NCI-H146 (cell line): ENCODE data around the gene UAP1L1.
"Not testable (repeated sequence)": the region's sequence is repeated elsewhere in the genome, so short reads cannot be mapped to it uniquely, and the experiment has no call there.

Experiments used
- DNase-seq: peaks from one replicate; lab custom pipeline; 2025; lab: John Stamatoyannopoulos, UW

The UAP1L1 gene, protein sequence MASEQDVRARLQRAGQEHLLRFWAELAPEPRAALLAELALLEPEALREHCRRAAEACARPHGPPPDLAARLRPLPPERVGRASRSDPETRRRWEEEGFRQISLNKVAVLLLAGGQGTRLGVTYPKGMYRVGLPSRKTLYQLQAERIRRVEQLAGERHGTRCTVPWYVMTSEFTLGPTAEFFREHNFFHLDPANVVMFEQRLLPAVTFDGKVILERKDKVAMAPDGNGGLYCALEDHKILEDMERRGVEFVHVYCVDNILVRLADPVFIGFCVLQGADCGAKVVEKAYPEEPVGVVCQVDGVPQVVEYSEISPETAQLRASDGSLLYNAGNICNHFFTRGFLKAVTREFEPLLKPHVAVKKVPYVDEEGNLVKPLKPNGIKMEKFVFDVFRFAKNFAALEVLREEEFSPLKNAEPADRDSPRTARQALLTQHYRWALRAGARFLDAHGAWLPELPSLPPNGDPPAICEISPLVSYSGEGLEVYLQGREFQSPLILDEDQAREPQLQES

DNA sequence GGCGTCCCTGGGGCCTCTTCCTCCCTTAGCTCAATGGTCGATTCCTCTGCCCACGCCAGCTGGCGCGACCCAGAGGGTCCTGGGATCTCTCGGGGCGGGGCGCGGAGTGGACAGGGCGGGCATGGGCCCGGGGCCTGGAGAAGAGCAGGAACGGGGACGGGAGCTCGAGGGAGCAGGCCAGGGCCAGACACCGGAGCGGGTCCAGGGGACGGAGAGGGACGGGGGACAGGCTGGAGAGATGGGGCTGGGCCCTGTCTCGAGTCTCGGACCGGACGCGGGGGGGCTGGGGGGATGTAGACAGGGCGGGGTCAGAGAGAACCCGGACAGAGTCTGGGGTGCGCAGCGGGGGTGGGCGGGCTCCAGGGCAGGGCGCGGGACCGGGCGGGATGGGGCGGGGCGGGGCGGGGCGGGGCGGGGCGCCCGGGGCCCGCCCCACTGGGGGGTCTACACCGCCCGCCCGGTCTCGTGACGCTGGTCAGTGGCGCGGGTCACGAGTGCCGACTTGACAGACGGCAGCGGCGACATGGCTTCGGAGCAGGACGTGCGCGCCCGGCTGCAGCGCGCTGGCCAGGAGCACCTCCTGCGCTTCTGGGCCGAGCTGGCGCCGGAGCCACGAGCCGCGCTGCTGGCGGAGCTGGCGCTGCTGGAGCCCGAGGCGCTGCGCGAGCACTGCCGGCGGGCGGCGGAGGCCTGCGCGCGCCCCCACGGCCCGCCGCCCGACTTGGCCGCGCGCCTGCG is at the start of gene UAP1L1:
TSS of gene UAP1L1 (plus strand) at position 508 of the 738 bp plus-strand sequence. CDS start at position 524, 16 bp downstream.
- DNase-seq, result peak; percentile 51

DNA sequence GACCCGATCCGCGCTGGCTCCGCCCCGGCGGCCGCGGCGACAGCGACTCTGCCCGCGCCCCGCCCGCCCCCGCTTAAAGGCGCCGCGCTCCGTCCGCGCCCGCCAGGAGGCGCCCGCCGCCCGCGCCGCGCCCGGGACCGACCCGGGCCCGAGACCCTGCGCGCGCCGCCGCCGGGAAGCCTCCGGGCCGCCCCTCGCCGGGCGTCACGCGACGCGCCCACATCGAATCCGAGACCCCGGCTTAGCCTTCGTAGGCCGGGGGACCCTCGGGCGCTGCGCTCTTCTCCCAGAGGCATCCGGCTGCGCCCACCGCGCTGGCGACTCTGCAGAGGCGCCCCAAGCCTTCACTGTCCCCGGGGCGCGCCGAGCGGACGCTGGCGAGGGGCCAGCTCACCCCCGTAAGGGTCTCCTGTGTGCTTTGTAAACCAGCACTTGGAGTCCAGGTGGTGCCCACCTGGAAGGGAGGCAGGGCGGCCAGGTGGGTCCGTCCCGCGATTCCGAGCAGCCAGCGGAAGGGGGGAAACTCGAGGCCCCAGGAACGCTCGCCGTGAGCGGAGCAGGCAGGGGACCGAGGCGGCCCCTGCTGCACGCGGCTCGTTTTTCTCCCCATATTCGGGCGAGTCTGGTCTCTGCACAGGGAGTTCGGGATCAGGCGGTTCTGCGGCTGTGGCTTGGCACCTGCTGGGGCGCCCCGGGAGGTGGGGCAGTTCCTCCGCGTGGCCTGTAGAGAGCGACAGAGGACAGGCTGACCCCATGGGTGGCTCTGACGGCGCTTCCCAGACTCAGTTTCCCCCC is 48.9 kb upstream of the UAP1L1 start:
- DNase-seq, result peak; percentile 61

DNA sequence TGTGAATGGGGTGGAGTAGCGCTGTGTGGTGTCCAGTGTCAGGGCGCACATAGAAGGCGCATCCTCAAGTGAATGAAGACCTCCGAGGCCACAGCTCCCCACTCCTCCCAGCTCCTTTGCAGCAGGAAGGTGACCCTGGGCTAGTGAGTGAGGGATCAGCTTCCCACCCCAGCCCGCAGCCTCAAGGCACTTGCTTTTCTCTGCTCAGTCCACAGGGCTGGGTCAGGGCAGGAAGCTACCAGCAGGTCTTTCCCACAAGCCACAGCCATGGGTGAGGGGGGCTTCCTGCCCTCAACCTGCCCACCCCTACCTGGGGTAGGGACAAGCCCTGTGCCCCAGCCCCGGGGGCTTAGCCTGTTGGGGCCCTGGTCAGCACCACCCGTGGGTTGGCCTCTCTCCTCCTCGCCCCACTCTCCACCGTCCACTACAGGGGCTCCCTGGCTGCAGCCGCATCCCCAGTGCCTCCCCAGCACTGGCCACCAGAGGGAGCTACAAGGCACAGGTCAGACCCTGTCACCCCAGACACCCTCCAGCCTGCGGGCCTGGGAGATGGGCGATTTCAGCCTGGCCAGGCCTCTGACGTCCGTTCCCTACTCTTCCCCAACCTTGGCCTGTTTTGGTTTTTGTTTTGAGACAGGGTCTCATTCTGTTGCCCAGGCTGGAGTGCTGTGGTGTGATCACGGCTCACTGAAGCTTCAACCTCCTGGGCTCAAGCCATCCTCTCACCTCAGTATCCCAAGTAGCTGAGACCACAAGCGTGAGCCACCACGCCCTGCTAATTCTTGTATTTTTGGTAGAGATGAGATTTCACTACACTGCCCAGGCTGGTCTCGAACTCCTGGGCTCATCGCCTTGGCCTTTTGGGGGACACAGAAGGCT is 48.0 kb upstream of the UAP1L1 start:
- DNase-seq, result peak; percentile 59

DNA sequence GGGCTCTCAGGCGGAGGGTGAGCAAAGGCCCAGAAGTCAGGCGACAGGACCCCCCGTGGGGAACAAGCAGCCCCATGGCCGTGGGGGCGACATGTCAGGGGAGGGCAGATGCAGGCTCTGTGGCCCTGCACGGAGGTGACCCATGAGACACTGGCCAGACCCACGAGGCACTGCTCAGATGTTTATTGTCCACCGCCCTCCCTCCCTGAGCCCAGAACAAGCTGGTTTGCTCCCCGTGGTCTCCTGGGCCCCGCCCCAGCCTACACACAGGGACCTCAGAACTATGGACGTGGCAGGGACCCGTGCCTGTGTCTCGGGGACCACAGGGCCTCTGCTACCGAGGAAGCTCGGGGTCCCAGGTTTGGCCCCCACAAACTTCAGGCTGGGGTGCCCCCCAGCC is 47.3 kb upstream of the UAP1L1 start:
- DNase-seq, result no peak

DNA sequence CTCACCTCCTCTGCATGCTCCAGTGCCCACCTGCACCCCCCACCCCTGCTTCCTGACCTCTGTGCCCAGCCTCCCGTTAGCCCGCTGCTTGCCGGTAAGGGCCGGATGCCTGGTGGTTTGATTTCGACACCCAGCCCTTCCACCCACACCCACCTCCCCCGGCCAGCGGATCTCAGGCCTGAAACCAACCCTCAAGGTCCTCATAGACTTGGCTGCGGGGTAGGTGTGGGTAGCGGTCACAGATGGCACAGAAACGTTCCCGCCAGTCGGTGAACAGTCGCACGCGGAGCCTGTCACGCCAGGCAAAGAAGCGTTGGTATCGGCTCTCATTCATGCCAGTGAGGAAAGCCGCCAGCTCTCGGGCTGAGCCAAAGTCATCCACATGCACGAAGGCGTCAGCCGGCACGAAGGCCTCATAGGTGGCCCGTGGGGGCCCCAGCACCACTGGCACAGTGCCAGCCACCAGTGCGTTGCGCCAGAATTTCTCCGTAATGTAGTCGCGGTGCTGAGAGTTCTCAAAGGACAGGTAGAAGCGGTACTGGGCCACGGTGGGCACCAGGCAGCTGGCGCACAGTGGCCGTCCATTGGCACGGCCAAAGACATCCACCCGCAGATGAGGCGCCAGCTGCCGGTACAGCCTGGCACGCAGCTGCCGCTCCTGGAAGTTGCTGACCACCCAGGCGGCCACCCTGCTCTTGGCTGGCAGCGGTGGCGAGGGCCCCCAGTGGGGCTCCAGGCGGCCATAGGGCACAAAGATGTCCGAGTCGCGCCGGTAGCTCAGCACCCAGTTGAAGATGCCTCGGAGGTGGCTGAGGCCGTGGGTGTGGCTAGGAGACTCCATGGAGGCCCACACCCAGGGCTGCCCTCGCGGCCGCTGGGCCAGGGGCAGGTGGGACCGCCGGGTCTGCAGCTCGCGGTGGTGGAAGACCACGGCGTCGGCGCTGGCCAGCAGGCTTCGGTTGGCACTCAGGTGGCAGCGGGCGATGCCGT is 46.5 kb upstream of the UAP1L1 start:
- no peak for DNase-seq

DNA sequence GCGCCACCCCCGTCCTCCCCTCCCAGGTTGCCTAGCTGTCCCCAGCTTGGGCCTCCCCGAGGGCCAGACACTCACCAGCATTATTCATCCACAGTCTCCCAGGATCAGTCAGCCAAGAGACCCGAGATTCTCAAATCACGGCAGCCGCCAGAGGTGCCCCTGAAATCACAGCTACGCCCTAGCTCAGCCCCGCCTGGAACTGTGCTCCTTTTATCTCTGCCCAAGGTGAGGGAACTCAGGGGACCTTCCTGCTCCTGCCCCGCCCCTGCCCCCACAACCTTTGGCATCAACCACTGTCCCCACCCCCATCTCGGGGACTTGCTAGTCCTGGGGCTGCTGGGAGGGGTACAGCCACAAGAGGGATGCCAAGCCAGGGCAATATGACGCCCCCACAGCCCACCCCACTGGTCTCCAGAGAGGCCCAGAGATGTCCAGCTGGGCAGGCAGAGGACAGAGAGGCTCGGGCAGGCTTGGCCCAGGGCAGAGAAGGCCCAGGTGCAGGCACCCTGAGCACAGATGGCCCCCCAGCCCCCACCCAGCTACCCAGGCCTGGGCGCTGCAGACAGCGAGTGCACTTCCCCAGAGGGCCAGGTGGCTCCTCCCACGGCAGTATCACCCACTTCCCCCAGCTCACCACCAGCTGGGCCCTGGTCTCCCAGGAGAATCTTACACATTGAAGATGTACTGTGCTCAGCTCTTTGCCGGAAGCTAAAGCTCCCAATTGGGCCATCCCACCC is 45.2 kb upstream of the UAP1L1 start, which contains the start of gene FUT7:
TSS of gene FUT7 (minus strand) at position 185 of the 737 bp plus-strand sequence. CDS start at position 88, 97 bp downstream.
- no peak for DNase-seq

DNA sequence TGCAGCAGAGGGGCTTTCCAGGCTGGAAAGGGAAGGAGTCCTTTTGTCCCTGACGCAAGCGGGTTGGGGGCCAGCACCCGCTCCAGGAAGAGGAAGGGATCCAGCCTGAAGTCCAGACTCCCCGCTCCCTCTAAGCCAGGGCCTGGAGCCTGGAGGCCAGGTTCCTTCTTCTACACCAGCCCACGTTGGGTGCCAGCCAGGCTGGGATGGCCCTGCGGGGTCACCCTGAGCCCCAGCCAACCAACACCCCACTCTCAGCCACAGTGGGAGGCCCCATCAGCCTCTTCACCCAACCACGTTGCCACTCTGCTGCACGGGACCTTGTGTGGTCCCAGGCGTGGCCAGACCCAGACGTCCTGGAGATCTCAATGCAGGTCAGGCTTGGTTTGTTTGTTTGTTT is 44.5 kb upstream of the UAP1L1 start:
- no peak for DNase-seq

DNA sequence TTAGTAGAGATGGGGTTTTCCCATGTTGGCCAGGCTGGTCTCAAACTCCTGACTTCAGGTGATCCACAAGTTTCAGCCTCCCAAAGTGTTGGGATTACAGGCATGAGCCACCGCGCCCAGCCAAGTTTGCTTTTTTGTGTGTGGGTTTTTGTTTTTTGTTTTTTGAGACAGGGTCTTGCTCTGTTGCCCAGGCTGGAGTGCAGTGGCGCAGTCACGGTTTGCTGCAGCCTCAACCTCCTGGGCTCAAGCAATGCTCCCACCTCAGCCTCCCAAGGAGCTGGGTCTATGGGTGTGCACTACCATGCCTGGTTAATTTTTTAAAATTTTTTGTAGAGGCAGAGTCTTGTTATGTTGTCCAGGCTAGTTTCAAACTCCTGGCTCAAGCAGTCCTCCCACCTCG is 43.8 kb upstream of the UAP1L1 start:
- not testable (repeated sequence) for DNase-seq

DNA sequence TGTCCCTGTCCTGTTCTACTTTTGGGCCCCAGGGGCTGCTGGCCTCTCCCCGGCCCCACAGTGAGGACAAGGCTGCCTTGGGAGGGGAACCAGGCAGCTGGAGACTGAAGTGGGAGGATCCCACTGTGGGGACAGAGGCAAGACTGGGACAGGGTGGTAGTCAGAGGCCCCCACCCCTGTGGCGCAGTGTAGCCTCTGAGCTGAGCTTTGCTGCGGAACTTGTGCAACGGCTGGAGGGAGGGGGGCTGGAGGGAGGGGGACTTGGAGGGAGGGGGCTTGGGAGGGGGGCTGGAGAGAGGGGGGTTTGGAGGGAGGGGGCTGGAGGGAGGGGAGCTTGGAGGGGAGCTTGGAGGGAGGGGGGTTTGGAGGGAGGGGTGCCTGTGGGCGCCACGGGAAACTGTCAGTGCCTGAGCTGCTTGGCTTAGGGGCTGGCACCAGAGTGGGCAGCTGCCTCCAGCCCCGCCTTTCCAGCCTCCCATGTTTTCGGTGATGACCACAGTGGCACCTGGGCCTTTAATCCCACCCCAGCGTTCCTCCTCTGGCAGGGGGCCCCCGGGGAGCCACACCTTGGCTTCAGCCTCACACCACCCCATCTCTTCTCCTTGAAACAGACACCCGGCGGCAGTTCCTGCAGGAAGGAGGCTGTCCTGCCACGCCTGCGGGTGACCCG is 43.1 kb upstream of the UAP1L1 start:
- no peak for DNase-seq

DNA sequence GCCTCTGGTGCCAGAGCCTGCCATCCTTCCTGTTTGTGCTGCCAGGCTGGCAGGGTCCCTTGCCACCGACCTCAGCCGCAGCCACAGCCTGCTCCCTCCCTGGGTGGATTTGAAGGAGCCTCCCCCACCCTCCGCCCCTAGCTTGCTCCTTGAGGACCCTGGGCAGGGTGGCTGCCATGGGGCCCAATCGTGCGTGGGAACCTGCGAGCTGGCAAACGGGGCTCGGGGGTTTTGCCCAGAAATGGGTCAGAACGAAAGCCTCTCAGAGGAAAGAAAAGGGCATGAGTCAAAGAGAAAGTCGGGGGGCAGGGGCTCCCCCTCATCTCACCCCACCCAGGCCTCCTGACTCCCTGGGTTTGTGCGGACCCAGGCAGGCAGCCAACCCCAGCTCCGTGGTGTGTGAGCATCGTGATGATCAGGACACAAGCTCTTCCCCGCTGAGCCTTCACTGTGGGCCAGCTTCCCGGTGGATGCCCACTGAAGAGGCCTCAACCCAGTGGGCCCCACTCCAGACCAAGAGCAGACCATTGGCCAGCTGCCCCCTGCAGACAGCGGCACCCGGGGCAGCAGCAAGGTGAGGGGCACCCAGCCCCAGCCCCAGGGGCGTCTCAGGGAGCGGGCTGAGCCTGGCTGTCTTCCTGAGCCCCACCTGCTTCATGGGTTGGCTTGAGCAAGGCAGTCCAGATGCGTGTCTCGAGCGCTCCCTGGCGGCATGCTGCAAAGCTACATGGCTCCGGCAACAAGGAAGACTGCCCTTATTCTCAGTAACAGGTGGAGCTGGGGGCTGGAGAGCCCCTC is 42.4 kb upstream of the UAP1L1 start:
- peak; percentile 81 for DNase-seq

DNA sequence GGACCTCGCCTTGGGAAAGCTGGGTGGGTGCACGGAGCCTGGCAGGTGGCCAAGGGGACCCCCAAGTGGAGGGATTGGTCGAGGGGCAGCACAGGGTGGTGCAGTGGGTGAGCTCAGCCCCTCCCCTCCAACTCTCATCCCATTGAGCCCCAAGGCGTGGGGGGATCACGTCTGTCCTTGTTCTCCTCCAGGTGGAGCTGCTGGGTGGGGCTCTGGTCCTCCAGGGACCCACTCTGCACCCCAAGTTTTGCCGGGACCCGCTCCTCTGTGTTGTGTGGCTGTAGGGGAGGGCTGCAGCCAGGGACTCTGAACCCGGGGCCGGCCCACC is 41.8 kb upstream of the UAP1L1 start:
- no peak for DNase-seq

DNA sequence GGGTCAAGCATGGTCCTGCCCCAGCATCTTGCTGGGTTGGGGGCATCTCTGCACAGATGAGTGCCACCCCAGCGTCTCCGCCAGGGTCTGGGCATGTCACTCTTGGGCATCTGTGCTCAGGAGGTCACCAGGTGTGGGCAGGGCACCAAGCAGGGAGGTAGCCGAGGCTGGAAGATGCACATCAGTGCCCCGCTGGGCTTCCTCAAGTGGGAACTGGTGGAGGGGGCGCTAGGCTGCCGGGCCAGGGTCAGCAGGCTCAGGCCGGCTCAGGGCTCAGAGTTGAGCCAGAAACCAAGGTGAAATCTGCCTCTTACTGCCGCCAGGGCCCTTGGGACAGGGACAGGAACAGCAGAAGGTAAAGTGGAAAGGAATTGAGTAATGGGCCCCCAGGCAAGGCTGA is 41.4 kb upstream of the UAP1L1 start:
- DNase-seq, result no peak

DNA sequence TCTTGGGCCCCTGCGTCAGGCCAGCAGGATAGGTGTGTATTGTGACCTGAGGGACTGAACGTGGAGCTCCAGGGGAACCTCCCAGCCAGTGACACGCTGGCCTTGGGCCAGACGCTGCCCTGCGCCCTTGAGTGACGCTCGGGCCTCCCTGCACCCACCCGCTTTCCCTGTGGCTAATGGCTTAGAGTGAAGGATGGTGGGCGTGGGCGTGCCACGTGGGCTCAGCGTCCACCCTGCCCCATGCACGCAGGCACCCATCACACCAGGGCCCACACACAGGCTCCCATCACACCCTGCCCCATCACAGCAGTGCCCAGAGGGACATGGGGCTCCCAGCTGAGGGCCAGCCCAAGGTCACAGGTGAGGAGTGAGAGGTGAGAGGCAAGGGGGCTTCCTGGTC is 40.3 kb upstream of the UAP1L1 start:
- DNase-seq, result no peak

DNA sequence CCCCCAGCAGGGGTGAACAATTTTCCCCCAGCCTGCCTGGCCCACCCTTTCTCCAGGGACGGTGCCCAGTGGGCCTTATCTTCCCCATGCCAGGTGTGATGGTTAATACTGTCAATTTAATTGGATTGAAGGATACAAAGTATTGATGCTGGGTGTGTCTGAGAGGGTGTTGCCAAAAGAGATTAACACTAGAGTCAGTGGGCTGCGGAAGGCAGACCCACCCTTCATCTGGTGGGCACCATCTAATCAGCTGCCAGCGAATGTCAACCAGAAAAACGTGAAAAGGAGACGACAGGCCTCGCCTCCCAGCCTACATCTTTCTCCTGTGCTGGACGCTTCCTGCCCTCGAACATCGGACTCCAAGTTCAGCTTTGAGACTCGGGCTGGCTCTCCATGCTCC is 39.8 kb upstream of the UAP1L1 start:
- no peak for DNase-seq

DNA sequence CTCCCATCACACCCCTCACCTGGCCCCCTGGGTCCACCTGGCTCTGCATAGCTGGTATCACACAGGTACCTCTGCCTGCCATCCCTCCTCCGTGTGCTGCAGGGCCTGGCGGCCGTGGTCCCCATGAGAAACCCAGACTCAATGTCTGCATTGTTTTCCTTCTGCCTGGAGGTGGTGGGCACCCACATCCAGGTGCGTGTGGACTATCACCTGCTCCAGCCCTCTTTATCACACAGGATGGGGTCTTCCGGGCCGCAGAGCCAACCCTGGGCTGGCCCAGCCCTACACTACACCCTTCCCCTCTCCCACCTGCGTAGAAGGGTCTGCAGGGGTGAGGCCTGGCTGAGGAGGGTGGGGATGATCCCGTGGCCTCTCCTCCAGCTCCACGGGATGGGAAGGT is 38.4 kb upstream of the UAP1L1 start:
- no peak for DNase-seq

DNA sequence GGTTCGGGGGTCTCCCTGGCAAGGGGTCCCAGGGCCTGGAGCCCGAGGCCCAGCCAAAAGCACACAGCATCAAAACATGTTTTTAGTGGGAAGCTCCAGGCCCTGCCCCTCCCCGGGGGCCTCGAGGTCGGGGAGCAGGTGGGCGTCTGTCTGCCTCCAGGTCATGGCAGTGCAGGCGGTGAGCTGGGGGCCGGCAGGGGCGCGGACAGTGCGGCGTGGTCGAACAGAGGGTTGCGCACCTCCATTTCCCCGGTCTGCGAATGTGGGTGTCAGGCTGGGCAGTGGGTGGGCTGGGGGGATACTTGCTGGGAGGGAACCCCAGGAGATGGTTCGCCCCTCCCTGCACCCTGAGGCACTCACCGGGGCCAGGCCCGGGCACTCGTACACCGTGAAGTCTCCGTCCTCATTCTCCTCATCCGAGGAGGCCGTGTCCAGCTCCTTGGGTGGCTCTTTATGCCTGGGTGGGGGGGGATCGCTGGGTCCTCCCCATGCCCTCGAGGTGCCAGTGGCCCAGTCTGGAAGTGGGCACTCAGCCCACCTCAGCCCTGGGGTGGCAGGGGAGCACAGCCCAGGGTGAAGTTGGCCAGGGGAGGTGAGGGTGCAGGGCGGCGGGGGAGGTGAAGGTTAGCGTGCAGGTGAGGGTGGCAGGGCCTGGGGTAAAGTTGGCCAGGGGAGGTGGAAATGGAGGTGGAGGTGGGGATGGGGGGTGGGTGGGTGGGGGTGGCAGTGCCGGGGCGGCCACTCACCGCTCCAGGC is 37.5 kb upstream of the UAP1L1 start:
- DNase-seq, result no peak

DNA sequence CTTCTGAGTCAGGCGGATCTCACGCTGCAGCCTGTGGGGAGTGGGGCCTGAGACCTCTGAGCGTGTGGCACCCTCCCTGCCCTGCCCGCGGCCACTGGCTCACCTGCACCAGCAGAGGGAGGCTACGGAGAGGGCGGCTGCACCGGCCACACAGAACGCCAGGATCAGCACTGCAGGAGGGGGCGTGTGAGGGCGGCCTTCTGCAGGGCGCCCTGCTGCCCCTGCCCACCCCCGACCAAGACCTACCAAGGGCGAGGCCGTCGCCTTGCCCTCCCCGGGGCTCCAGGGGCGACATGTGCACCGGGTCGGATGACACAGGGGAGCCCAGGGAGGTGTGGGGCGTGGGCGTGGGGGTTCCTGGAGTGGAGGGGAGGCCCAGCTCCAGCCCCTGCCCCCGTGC is 36.7 kb upstream of the UAP1L1 start:
- DNase-seq, result no peak
